Measurements from ENCODE around the gene OR14A2.

GRCh38 chr1:247713753-247714152 lies 34.2 kb downstream of the OR14A2 start:
- TF ChIP-seq CTCF (IDR thresholded peaks at IDR 0.05), result no peak
- TF ChIP-seq FOXM1 (IDR thresholded peaks at IDR 0.05; ENCODE audit: low read depth), result no peak
- TF ChIP-seq FOXJ3 (CRISPR knock-in tag; IDR thresholded peaks at IDR 0.05), result no peak
- TF ChIP-seq TCF12 (IDR thresholded peaks at IDR 0.05), result no peak
- TF ChIP-seq POLR2AphosphoS5 (IDR thresholded peaks at IDR 0.05; ENCODE audit: low read depth, low read length), result no peak
- no peak for TF ChIP-seq JUND (IDR thresholded peaks at IDR 0.05)
- TF ChIP-seq USF1 (IDR thresholded peaks at IDR 0.05; ENCODE audit: borderline replicate concordance, low read depth), result no peak
- TF ChIP-seq TAF1 (IDR thresholded peaks at IDR 0.05; ENCODE audit: borderline replicate concordance, low read depth, low read length), result no peak
- no peak for TF ChIP-seq IRF3 (IDR thresholded peaks at IDR 0.05; ENCODE audit: low read depth, low read length)
- no peak for TF ChIP-seq SMC3 (IDR thresholded peaks at IDR 0.05; ENCODE audit: low read depth, low read length)
- TF ChIP-seq EP300 (IDR thresholded peaks at IDR 0.05; ENCODE audit: borderline replicate concordance in 1 of 2, low read depth in 1 of 2, low read length in 1 of 2), result no peak
